HG03432 (cell line): Measurements from ENCODE around the gene RHBDD1.
A peak's percentile ranks its signal among the peaks of the same experiment; 100 is the strongest.

Source experiments
- ATAC-seq: cut with Tn5 transposase; IDR thresholded peaks from one replicate; pipeline ENCODE4 v1.9.1; 2021; ENCODE audit warnings: mild to moderate bottlenecking, moderate library complexity; ENCODE audit not compliant: unreplicated experiment

The RHBDD1 gene

DNA sequence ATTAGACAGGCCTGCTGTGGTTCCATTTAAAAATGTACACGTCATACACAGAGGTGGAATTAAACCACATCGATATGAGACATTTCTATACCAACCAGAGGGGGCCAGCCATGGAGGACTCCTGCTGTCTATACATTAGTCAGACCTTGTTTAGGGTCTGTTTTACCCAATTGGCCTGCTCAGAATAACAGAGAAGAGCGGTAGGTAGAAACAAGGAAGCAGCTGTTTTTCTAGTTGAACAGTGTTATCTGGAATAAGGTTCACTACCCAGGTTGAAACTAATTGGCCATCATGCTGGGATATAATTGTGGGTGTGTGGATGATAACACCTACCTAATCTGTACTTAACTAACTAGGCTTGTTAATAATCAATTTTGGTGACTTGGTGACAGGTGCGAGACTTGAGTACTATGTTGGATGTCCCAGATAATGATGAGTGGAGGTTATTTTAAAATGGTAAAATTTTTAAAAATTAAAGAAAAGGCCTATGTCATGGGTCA, 47.5 kb downstream of the RHBDD1 start:
- ATAC-seq, result no peak

DNA sequence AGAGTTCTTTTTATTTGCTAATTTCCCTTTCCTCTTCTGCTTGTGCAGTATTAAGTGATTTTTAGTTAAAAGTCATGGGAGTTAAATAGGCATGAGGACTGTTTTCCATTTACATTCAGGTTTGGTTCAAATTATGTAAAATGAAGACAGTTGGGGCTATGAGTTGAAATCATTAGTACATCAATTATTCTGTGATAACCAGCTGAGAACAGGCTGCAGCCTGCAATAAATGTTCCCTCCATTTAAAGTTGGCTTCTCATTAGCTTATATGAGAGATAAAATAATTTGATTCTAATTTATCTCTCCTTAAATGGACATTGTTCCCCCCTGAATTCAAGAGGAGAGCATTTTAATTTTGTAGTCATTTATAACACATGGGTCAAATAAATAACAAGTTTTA, 48.3 kb downstream of the RHBDD1 start:
- ATAC-seq, result no peak

DNA sequence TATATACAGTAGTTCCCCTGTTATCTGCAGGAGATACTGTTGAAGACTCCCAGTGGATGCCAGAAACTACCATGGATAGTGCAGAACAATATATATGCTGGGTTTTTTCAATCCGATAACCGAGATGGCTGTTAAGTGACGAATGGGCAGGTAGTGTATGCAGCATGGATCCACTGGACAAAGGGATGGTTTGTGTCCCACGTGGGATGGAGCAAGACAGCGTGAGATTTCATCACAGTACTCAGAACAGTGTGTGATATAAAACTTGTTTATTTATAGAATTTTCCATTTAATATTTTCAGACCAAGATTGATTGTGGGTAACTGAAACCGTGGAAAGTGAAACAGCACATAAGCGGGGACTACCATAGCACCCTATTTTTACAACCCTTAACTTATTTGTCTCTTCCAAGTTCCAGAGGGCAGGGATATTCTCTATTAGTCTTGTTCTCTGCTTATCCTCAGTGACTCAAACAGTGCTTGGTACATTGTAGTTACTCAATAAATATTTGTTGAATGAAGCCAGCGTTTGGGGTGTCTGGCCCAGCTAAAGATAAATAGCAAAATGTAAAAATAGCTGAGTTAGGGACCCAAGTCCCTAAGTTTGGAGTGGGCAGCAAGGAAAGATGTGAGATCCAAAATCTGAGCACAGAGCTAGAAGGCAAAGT, 50.0 kb downstream of the RHBDD1 start:
- ATAC-seq, result no peak

DNA sequence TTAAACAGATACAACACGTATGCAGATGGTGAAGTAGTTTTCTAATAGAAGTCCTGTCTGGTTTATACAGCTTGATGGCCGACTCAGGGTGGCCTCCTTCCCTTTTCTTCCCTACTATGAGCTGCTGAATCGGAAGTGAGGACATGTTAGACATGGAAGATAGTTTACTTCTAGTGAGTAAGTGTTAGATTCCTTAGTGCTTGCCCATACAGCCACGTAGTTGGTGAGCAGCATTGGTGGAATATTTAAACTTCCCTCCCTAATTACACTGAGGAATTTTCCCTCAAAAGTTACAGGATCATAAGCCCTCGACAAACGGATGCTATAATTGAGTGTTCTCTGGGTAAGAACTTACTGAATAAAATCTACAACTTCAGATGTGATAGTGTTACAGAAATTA, 52.1 kb downstream of the RHBDD1 start:
- no peak for ATAC-seq

DNA sequence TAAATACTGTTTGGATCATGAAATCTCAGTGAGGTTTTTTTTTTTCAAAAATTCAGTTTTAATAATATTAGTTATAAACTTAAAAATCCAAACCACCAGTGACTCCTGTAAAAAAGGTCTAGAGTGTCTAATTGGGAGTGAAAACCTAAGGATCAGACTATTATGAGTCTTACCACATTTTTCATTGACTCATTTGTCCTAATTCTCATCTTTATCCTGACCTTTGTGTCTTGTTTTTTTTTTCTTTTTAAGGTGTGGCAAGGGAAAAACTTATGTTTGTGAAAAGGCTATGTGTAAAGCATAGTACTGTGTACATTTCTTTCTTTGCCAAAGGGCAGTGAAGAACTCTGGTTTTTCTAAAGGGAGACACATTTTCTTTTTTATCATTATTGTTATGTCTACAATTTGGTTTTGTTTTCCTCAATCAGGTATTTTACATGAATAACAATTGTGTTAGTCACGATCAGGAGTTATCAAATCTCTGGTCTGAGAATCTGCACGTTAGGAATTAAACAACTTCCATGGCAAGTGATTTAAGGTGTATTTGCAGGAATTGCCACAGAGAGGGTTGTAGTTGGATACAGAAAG, 52.6 kb downstream of the RHBDD1 start:
- ATAC-seq, result no peak

DNA sequence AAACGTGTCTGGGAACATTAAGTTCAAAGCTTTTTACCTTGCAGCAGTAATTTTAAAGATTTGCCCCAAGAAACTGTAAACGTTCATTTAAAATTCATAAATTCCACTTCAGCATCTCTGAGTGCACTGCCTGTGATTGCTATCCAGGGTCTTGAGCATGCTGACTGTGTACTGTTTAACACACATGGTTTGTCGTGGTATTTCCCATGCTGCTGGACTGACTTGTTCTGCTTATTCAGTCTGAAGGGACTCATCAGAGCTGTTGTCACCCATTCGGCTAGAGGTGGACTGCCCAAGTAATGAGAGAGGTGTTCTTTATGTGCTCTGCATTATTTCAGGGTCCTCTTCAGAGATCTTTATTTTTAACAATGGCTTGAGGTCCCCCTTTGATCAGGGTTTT, 53.1 kb downstream of the RHBDD1 start:
- no peak for ATAC-seq

DNA sequence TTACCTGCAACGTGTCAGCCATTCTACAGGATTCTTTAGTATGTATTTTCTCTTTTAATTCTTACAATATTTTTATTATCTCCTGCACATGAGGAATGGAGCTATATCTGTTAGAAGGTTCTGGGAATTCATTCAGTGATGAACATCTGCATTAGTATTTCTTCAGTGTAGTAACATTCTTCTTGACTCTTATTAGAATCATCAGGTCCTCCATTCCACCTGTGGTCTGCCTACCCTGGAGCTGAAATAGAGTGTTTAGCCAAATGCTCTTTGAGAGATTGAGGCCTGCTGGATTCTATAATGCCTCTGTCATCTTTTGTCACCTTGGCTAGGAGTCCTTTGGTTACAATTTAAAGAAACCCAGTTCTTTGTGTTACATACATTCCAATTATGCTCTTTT, 54.4 kb downstream of the RHBDD1 start:
- ATAC-seq, result no peak

DNA sequence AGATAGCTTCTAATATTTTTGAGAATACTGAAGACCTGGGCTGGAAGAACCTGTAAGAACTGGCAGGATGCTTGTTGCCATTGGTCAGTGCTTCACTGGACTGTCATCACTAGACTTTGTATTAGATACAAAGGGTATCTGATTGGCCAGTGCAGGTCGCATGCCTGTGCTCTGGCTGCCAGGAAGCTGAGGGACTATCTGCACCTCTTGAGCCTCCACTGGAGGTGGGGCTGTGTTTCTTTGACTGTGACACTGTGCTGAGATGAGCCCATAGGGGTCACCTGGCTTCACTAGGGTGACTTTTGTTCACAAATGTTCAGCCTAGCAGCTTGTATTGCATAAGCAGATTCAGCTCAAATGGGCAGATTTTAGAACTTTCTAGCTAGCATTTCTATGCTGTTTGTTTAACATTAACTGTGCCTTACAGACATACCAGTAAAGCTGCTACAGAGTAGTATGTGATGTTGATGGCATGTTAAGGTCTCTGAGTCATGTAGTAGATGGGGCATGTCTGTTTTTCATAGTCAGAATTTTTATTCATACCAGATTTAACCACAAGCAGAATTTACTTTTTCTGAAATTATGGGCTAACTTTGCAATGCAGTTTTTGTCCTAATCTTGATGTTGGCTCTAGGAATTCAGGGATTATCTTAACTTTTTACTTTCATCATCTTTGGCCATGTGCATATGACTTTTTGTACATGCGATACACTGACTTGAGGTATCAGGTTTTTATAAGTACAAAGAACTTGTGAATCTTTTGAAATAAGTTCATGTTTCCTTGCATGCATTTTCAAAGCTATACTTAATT, 56.1 kb downstream of the RHBDD1 start:
- no peak for ATAC-seq

DNA sequence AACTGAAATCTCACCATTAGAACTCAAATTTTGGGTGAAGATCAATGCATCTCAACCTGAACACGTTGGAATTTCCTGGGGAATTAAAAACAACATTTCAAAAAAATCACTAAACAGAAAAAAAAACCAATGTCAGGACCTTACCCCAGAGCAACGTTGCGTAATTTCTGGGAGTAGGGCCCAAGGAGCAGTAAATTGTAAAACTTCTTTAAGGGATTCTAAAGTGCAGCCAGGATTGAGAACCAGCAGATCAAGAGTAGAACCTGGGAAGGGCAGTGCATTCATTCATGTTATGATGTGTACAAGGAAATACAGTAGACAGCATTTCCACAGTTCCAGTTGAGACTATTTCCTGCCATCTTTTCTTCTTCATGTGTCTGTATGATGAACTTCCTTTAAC, 56.9 kb downstream of the RHBDD1 start:
- no peak for ATAC-seq

DNA sequence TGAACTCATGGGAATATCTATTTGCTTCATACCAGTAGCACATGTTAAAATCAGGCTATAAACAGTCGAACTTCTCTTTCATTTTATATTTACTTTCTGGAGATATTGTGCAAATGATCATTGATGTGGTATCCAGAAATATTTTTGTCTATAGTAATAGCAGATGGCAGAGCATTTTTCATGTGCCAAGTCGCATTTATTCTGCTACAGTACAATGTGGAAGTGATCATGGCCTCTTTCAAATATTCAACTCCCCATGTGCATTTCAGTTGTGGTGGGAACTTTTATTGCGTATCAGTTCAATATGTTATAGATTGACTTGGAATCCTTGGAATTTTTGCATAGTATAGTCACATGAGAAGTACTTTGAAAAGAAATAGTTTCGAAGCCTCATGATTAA, 57.4 kb downstream of the RHBDD1 start:
- ATAC-seq, result no peak

DNA sequence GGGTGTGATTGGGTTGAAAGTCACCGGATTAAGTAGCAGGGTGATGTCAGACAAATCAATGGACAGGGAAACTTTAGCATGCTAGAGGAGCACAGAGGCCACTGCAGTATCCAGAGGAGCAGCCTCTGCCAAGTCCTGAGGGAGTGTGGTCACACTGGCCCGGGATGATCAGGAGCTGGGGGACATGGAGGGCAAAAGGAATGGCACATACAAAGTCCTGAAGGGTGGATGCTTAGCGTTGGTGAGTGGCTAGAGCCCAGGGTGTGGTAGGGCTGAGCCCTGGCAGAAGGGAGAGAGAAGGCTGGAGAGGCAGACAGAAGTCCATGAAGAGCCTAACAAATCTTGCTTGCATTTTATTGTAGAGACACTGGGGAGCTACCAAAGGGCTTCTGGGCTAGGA, 58.9 kb downstream of the RHBDD1 start:
- ATAC-seq, result no peak

DNA sequence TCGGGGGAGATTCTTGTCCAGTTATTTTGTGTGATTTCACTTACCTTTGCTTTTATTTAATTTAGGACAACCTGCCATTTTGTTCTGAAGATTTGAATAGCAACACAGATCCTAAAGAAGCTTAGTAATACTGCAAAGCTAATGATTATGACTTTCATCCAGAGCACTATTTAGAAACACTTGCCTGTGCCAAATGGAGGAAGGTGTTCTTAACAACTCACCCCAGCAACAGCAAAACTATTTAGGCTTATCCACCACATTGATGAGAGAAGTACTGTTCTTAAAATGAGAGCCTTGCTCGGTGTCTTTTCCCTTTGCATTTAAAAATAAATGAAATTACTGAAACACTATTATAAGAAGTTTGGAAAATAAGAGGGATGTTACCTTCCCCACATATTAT, 59.7 kb downstream of the RHBDD1 start:
- ATAC-seq, result no peak

DNA sequence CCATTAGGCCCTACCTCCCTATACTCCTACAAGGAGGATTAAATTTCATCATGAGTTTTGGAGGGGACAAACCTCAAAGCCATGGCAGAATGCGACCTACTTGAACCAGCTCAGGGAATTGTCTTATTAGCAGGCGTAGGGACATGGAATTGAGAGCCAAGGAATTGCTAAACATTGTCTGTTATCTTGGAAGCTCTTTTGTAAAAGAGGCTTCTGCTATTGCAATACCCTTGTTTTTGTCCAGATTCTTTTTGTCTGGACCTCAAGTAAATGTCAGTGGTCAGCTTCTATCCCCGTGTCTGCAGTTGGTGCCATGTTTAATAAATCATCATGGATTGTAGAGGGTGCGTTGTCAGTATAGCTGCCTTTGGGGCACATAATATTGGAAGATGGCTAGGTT, 62.3 kb downstream of the RHBDD1 start:
- ATAC-seq, result no peak

DNA sequence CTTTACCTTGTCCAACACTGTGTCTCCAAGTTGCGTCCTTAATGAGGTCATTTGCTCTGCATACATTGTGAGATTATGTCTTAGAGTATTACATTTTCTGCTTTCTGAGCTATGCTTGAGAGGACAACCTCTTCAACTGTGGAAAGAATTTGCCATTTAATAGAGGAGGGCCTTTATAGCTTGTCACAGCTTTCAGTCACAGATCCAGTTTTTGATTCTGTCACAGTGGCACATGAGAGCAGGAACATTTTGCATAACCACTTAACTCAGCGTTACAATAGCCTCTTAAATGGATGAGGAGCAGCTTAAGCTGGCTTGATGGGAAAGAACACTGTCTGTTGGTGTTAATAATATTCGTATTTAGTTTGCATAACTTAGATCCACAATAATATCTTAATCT, 63.0 kb downstream of the RHBDD1 start:
- ATAC-seq, result no peak

DNA sequence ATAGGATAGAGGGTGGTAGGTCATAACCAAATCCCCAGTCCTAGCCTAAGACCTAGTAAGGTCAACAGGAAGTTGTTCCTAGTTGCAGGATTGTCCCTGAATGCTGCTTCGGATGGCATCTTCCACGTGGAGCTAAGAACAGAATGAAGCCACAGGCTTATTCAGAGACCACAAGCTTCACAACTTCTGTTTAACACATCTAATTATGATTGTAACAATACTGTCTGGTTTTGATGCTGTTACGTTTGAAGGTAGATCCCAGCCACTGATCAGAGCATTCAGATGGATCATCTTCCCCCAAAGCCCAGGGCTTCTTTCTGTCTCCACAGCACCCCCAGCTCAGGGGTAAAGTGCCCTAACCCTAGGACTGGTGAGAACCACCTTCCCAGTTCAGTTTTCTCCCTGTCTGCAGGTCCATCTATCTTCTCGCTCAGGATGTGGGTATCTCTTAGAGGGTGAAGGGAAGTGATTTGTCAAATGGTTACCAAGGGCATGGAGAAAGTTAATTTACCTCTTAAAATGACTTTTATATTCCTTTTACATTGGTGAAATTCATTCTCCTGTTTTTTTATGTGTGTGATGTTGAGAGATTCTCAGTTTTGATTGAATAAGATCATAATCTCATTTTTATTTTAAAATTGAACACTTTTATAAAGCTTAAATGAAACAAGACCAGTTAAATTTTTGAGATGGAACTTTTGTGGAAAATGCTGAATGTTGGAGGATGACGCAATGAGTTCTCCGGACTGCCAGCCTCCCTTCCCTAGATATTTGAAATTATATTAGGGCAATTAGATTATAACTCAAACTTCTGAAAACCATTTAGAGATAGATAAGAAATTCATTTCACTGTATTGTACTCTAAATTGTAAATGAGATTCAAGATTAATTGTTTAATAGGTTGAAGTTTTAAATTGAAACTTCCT, 66.5 kb downstream of the RHBDD1 start:
- ATAC-seq, result no peak

DNA sequence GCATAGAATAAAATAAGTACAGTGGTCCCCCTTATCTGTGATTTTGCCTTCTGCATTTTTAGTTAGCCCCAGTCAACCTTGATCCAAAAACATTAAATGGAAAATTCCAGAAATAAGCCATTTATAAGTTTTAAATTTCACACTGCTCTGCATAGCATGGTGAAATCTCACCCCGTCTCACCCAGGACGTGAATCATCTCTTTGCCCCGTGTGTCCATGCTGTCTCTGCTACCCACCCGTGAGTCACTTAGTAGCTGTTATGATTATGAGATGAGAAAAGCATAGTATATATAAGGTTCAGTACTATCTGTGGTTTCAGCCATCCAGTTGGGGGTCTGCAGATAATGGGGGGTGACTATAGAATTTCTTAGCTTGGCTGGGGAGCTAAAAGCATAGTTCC, 67.3 kb downstream of the RHBDD1 start:
- ATAC-seq, result no peak

DNA sequence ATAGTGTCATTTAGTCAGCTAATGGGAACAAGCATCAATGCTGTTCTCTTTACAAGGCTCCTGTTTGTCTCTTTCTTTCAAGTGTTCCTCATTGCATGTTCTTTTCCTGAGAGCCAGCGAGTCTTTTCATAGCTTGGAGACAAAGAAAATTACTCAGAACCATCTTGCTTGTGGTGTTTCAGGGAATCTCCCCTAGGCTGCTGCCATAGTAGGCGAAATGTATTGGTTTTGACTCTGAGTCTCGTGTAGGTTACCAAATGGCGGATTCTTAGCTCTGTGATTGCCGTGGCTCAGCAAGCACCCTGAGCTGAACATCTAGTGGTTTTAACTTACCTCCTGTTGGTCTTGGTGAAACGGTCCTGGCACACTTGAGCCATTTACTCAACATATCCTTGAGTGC, 68.7 kb downstream of the RHBDD1 start:
- ATAC-seq, result peak; percentile 41

DNA sequence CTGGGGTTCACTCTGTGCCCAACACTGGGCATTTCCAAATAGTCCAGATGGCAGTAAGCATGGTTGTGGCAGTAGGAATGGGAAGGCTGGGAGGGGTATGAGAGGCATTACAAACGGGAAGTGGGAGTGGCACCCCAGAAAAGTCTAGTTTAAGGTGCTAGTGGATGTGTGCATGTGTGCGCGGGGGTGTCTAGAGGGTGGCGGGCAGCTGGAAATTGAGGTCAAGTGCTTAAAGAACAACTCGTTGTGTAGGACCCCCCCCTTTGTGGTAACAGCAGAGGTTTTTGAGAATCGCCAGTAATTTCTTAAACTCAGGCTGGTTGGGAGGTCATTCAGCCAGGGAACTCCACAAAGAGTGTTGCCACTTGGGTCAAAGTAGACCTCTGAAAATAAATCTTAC, 69.9 kb downstream of the RHBDD1 start:
- ATAC-seq, result peak; percentile 42

DNA sequence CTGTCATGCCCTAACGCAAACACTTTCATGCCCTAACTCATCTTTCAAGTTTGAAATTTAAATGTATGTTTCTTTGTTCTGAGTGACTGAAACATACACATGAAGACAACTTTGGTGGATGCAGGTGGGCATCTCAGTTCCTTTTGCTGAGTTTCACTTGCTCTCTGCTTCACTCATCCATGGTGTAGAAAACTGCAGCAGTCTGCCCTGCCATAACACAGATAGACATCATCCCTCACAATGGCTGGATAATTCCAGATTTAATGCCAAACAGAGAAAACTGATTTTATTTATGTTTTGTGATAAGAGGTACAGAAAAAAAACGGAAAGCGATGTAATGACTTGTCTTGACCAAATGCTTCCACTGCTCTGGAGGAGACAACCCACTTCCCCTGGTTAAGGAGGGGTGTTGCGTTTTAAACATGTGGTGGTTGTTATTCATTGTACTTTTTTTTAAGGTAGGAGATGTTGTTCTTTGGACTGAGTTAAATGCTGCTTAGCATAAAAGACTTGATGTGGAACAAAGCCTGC, 70.4 kb downstream of the RHBDD1 start:
- peak; percentile 83 for ATAC-seq

DNA sequence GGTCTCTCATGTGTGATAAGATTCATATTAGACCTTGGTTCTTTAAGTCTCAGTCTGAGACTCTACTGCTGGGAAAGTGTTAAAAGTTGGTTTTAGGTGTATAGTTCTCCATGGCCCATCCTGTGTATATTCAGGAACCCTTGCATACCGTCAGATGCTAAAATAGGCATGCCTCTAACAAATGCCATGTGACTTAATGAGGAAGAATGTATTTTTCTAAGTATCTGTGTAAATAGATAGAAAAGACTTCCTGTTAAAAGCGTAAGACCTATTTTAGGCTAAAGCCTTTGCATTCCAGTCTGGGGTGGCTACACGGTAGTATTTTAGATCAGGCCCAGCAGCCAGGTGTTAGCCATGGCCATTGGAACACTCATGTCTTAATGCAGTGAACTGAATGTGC, 73.3 kb downstream of the RHBDD1 start:
- ATAC-seq, result no peak

DNA sequence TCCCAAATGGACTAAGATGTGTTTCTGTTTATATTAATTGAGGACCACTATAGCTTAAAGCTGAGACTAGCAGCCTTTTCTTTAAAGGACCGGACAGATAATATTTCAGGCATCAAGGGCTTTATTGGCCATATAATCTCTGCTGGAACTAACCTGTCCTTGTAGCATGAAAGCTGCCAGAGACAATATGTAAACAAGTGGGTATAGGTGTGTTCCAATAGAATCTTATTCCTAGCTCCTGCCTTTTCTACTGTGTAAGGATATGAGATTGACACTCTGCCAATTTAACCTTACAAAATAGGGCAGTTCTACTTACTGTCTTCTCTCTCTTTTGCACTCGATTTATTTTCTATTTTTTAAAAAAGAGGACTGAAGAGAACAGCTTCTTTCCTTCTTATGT, 74.0 kb downstream of the RHBDD1 start:
- no peak for ATAC-seq
